Dedifferentiated amniotic fluid mesenchymal stem cell (primary cell): Measurements from ENCODE around the gene ADD2.
"Not testable (repeated sequence)": the region's sequence is repeated elsewhere in the genome, so short reads cannot be mapped to it uniquely, and the experiment has no call there.

ENCODE experiments used
- DNase-seq: peaks from one replicate; pipeline ENCODE4 v3.0.0-alpha.2; 2016; ENCODE audit errors: extremely low spot score

The ADD2 gene

DNA sequence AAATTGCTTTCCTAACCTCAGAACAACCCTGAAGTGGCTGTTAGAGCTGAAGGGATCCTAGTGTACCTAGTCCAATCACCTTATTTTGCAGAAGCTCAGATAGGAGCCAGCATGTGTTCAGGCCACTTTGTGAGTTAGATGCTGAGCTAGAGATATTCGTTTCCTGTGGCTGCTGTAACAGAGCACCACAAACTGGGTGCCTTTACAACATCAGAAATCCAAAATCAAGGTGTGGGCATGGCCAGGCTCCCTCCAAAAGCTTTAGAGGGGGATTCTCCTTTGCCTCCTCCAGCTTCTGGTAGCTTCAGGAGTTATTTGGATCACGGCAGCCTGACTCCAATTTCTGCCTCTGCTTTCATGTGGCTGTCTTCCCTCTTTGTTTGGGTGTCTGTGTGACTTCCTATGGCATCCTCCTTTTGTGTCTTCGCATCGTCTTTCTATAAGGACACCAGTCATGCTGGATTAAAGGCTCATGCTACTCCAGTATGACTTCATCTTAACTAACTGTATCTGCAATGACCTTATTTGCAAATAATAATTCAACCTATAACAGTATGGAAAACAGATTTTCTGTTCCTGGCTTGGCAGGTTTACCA, 128.1 kb downstream of the ADD2 start:
- DNase-seq: no peak

DNA sequence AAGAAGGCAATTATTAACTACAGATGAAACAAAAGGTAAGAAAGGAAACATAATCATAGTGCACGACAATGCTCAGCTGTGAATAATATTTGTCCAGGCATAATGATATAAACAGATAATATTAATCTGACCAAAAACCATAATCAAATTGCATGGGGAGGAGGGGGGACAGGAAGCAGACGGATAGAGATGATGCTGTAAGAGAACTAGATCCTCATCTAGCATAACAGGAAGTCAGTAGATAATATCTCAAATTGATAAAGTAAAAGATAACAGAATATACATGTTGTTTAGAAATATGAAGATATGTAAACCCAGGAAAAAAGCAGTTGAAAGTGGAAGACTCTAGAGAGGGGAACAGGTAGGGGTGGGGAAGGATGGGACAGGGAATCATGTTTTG, 129.4 kb downstream of the ADD2 start:
- DNase-seq: no peak

DNA sequence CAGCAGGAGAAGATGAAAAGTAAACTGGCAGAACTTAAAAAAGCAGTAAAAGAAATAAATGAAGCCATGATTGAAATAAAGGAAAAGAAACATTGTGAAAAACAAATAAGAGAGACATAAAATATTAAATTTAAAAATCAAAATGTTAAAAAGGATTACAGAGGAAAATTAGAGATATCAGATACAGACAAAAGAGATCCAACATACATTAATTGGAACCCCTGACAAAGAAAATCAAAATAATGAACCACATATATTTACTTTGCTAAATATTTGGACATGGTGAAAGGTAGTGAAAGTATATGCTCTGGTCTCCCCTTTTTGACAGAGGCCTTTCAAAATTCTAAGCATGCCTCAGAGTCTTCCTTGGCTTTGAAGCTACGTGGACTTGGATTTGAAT, 134.5 kb downstream of the ADD2 start:
- no peak for DNase-seq

DNA sequence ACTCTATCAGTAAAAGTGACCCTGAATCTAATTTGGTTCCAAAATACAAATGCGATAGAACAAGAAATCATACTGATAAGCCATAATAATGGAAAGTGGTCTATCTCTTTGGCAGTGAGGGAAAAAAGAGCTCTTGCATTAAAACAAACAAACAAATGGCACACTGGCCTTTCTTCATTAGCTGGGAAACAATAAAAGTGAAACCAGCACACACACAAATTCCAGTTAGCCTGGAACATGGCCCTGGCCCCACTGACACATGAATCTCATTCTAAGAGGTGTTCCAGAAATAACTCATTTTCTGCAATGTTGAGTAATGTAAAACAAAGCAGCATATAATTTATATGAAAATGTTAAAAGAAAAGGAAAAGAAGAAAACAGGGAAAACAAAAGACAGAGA, 135.0 kb downstream of the ADD2 start:
- DNase-seq: no peak

DNA sequence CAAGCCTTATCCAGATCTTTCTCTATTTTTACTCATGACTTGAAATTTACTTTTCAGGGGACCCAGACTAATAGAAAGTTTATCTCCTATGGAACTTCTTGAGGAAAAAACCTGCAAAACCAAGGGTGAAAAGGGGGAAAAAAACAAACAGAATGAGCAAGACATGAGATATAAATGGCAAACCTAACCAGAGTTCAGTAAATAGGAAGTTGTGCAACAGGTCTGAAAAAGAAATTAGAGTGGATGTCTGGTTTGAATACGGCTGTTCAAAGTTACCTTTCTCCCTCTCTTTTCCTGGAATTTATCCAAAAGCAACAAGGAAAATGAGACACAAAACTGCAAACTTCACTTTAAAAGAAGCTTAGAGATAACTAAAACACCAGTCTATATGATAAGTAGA, 135.6 kb downstream of the ADD2 start:
- DNase-seq: no peak

DNA sequence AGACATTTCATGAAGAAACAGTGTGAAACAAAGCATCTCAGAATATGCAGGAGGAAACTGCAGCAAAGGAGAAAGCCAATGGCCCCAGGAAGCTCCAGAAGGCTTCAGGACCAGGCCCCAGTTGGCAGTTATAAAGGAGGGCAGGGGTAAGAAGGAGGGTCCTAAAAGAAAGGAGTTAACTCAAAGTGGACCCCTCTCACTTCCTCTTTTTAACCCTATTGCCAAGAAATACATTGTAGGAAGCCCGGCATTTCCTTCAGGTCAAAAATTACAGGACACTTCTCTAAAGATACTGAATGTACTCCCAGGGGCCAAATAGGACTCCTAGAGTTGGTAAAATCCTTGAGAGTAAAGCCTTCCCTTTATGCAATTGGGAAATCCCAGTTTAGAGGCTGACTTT, 137.2 kb downstream of the ADD2 start:
- DNase-seq: no peak

DNA sequence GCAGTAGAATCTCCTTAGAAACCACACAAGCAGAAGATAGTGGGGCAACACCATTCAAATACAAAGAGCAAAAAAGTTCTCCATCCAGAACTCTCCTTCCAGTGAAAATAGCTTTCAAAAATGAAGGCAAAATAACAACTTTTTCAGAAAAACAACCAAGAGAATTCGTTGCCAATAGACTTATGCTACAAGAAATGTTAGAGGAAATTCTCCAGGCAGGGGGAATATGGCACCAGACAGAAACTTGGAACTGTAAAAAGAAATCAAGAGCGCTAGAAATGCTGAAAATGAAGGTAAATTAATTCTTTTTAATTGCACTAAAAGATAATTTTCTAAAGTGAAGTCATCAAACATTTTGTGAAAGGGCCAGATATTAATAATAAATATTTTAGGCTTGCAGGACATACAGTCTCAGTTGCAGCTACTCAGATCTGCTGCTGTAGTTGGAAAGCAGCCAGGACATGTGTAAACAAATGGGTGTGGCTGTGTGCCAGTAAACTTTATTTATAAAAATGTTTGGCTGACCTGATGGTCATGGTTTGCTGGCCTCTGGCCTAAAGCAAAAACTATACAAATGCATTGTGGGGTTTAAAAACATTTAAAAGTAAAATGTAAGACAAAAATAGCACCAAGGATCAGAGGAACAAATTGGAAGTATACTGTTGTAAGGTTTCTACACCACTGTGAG, 140.6 kb downstream of the ADD2 start:
- no peak for DNase-seq

DNA sequence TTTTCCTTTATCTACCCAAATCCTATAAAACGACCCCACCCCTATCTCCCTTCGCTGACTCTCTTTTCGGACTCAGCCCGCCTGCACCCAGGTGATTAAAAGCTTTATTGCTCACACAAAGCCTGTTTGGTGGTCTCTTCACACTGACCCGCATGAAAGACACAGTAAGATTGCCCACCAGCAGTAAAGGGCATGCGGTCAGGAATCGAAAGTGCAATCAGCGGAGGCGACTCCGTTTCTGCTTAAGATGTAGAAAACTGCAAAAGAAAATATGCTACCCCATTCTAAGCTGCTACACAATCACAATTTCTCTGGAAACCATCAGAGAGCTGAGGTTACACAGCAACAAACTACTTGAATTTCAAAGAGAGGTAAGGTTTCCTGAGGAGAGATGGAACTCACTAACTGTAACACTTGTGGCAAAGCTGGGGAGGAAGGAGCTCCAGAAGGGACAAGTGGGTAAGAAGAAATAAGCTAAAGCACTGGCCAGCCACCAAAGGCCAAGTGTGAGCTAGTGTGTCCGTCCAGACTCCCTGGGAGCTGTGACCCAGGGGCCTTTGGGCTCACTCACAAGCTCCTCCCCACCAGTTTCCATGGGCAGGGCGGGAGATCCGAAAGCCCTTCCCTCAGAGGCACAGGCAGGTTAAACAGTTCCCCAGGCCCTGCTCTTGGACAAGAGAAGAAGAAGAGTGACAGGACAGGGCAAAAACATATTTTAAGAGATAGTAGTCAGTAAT, 141.6 kb downstream of the ADD2 start:
- no peak for DNase-seq

DNA sequence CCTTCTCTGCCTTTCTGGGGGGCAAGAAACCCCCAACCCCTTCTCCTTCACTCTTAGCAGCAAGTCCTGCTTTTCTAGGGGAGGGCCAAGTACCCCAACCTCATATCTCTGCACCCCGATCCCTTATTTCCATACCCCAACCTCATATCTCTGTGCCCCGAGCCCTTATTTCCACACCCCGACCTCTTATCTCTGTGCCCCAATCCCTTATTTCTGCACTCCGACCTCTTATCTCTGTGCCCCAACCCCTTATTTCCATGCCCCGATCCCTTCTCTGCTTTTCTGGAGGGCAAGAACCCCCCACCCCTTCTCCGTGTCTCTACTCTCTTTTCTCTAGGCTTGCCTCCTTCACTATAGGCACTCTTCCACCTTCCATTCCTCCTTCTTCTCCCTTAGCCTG, 146.5 kb downstream of the ADD2 start:
- not testable (repeated sequence) for DNase-seq

DNA sequence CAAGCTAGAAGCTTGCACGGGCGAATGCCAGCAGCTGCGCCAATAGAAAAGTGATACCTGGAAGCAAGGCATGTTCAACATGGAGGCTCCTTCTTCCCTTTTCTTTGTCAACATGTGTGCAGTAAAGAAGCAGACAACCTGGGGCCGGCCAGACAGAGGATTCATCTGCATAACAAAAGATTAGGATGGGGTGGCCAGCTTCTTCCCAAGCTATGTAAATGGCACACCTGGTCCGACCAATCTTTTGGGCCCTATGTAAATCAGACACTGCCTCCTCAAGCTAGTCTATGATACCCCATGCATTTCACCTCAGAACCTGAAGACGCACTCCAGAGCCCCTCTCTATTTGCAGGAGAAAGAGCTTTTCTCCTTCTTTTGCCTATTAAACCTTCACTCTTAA, 148.0 kb downstream of the ADD2 start:
- DNase-seq: no peak

DNA sequence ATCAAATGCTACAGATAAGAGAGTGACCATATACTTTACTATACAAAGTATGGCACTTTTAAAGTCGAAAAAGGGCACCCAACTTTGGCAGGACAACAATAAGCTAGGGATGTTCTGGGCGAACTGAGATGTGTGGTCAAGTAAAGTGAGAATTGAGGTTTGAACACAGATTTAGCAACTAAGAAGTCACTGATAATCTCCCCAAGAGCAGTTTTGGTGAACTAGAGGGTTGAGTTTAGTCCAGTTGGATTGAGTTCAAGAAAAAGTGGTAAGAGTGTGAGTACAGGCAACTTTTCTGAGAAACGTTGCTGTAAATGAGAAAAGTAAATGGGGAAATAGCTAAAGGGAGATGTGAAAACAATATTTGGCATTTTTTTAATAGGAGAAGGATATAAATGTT, 148.8 kb downstream of the ADD2 start:
- no peak for DNase-seq

DNA sequence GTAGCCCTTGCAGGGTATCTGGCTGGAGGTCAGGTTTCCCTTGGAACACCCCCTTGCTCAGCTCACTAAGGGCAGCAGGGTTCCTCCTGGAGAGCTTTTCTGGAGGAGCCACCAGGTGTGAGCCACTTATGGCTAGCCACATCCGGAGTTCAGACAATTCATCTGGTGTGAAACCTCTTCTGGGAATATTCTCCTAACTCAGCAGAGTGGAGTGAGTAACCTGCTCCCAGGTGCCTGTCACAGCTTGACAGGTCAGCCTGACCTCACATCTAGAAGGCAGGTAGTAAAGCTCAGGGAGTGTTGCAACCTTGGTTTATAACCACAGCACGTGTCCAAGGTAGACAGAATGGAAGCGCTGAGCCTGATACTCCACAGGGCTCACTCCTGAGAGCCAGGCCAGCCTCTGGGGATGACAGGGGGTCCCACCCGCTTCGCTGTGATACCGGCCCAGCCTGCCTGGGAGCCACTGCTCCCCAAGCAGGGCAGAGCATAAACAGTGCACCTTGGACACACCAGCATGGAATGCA, 151.8 kb downstream of the ADD2 start:
- DNase-seq: no peak

DNA sequence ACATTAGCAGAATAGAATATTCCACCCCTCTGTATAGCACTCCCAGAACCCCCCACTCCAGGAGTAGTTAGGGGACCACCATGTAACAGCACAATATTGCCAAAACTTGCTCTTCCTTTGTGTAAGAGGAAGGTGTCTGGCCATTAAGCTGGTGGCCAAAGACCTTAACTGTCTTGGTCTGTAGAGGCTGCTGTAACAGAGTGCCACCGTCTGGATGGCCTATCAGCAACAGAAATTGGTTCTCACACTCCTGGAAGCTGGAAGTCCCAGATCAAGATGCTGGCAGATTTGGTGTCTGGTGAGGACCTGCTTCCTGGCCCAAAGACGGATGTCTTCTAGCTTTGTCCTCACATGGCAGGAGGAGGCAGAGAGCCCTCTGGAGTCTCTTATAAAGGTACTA, 152.8 kb downstream of the ADD2 start:
- no peak for DNase-seq

DNA sequence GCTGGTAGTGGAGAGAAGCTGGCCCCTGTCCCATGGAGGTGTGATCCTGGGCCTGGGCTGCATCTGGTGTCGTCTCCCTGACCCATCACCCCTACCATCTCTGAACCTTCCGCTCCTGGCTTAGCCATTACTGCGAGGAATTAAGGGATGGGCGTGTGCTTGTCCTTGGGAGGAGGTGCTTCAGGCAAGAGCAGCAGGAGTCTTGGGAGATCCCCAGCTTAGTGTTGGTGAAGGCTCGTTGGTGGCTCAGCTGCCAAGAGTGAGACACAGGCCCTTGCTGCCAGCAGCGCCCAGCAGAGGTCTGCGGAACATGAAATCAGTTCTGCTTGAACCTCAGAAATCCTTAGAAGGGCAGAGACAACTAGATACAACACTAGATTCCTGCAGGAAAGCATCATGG, 154.5 kb downstream of the ADD2 start:
- no peak for DNase-seq

DNA sequence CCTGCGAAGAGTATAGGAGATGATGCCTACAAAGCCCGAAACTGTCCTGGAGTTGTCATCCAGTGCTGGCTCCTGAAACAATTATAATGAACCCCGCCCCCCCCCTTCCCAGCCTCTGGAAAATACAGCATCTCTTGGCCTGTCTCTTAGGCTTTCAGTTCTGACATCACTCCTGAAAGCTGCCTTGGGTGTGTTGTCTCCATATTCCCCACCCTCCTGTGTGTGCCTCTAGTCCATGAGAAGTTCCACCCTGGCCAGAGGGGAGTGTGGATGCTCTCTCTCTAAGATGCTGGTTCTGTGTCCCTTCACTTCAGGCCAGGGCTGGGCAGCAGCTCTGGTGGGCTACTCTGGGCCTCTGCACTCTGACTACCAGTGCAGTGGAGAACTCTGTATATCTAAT, 155.4 kb downstream of the ADD2 start:
- no peak for DNase-seq

DNA sequence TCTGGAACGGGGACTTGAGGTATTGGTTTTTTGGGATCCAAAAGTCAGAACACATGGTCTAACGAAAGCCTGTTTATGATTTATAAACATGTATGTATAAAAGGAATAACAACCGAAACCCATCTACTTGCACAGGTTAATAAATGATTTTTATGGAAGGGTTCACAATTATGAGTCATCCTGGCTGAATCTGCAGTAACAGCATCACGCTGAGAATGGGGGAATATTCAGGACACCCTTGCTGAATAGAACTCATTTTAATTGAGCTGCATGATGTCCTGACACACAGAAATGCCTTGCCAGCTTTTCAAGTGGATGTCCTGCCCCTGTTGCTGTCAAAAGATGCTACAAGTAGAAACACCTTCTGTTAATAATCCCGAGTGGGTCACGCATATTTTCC, 159.6 kb downstream of the ADD2 start:
- DNase-seq: no peak

DNA sequence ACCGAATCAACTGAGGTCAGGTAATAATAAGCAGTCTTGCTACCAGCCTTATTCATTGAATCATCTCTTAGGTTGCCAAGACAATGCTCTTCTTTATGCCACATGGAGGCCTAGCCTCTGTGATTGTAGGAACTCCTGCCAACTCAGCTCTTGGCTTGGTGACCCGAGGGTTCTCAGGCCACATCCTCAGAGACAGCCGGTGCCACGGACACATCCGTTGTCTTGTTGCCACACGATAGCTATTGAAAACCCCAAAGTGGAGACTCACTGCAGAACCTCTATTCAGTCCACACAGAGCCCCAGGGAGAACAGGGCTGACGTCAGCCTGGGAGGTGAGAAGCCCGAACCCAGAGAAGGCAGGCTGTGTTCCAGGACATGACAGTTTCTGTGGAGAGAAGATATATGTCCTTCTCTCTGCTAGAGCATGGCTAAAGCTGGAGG, 160.9 kb downstream of the ADD2 start:
- no peak for DNase-seq
